Peyer's patch (tissue), 4 donors: Measurements from ENCODE around the gene CDK1. TPM values are rescaled to one million over a fixed set of nuclear protein-coding genes. Genes with fewer than 3 reads are reported as not detected.

Experiments
- DNase-seq, 3 donors: peaks; one replicate each; pipeline ENCODE4 v3.0.0-alpha.2; 2017 to 2019
- H3K27ac ChIP-seq, 4 donors: fragments of 200-600 bp; sonication (generic); one replicate each; pipeline ENCODE4 v1.5.1; 2016 to 2019
- H3K27me3 ChIP-seq, 2 donors: fragments of 200-600 bp; sonication (generic); one replicate each; pipeline ENCODE4 v1.5.1; 2019
- H3K36me3 ChIP-seq, 3 donors: fragments of 200-600 bp; sonication (generic); one replicate each; pipeline ENCODE4 v1.5.1; 2016 to 2019
- H3K4me1 ChIP-seq, 4 donors: fragments of 200-600 bp; sonication (generic); one replicate each; pipeline ENCODE4 v1.5.1; 2016 to 2019
- H3K4me3 ChIP-seq, 4 donors: fragments of 200-600 bp; sonication (generic); 1 replicate in 3 of 4; 2 replicates in 1 of 4; pipeline ENCODE4 v1.5.1; 2016 to 2019; ENCODE audit warnings: mild to moderate bottlenecking in 1 of 4
- H3K9me3 ChIP-seq, 4 donors: fragments of 200-600 bp; sonication (generic); one replicate each; pipeline ENCODE4 v1.5.1; 2016 to 2019; ENCODE audit warnings: mild to moderate bottlenecking in 1 of 4
- POLR2A ChIP-seq, 2 donors: fragments of 450-650 bp; IDR thresholded peaks; one replicate each; pipeline ENCODE4 v1.5.1; 2017; ENCODE audit warnings: antibody characterized with exemption in 2 of 2, mild to moderate bottlenecking in 2 of 2, moderate library complexity in 2 of 2
- total RNA-seq, 4 donors: library from RNA; depleted of rRNA; stranded (reverse); fragments of >200 nt; gene quantifications; one replicate each; pipeline ENCODE4 v1.1.0, GENCODE V29; 2016
- TF ChIP-seq, protein P1 (sequence below), 6 experiments: fragments of 450-650 bp in 4 of 6; fragments of 200-600 bp in 2 of 6; sonication (generic) in 1 of 6; IDR thresholded peaks; one replicate each; pipeline ENCODE4 v1.5.1; 2017 to 2019; ENCODE audit warnings: antibody characterized with exemption in 6 of 6, mild to moderate bottlenecking in 3 of 6, moderate library complexity in 1 of 6

The CDK1 gene
- total RNA-seq, 4 donors from 2014 or later: 3.2 to 19.8 (median 8.4) TPM

DNA sequence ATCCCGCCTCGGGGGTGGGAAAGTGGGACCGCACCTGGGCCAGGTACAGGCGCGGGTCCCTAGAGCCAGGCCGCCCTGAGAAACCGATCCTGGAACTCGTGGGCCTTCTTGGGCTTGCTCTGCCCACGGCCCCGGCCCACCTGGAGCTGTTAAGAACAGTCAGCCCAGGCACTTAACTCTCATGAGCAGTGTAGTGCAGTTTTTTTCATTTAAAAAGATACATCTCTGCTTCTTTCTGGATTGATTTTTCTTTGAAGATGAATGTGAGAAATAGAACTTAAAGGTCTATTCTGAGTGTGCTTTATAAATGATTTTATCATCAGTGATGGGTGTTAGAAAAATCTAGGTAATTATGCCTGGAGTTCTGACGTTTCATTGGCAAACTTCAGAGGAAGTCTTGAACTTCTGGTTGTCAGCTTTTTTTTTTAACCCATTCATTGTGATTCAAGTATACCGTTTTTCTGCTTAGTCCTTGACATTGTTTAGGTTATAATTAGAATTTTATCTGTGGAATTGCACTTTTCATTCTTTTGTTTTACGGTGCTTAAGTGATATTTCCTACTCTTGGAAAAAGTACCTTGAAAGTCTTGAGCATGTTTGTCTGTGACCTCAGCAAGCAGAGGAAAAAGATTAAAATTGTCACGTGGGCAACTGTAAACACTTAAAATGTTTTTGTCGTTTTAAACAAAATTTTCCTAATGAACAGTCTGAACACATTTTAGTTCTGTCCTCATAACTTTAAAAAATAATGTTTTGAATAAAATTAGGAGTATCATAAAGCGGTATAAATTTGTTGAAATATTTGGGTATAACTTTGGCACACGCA lies 906 bp downstream of the CDK1 start:
- peaks cover 0 to 16% (median 5%) of the 10 kb centered on the region in 4 donors for H3K4me1 ChIP-seq
- no peak for DNase-seq
- H3K27me3 ChIP-seq: no peaks in the 10 kb centered on the region
- no peaks in the 10 kb centered on the region for H3K36me3 ChIP-seq
- peak overlapping the region; percentile 65 to 95 (median 74) for H3K4me3 ChIP-seq
- H3K9me3 ChIP-seq: no peaks in the 10 kb centered on the region
- peak overlapping the region in 3 of 4 donors; percentile 12 to 52 (median 49) for H3K27ac ChIP-seq
- no peak for TF ChIP-seq POLR2A (IDR thresholded peaks at IDR 0.05)
- TF ChIP-seq, protein P1, sequence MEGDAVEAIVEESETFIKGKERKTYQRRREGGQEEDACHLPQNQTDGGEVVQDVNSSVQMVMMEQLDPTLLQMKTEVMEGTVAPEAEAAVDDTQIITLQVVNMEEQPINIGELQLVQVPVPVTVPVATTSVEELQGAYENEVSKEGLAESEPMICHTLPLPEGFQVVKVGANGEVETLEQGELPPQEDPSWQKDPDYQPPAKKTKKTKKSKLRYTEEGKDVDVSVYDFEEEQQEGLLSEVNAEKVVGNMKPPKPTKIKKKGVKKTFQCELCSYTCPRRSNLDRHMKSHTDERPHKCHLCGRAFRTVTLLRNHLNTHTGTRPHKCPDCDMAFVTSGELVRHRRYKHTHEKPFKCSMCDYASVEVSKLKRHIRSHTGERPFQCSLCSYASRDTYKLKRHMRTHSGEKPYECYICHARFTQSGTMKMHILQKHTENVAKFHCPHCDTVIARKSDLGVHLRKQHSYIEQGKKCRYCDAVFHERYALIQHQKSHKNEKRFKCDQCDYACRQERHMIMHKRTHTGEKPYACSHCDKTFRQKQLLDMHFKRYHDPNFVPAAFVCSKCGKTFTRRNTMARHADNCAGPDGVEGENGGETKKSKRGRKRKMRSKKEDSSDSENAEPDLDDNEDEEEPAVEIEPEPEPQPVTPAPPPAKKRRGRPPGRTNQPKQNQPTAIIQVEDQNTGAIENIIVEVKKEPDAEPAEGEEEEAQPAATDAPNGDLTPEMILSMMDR (IDR thresholded peaks at IDR 0.05): no peak

DNA sequence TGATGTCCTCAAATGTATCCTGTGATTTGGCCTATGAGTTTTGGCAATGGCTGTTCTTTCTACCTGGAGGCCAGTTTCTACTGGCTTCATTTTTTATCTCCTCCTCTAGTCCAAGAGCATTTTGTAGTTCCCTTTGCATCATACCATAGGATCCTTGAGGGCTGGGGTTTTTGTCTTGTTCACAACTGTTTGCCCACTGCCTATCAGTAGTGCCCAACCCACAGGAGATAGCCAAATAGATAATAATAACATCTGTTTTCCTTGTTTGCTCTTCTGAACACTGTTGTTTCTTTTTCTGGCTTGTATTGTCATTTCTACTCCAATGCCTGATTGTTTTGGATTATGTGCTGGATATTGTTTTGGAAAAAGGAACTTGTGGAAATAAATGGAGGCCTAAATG lies 3.4 kb downstream of the CDK1 start:
- H3K9me3 ChIP-seq: no peaks in the 10 kb centered on the region
- H3K4me3 ChIP-seq: no peak overlapping the region
- no peak for DNase-seq
- no peaks in the 10 kb centered on the region for H3K27me3 ChIP-seq
- H3K27ac ChIP-seq: no peak overlapping the region
- peaks cover 0 to 16% (median 5%) of the 10 kb centered on the region in 4 donors for H3K4me1 ChIP-seq
- no peak for TF ChIP-seq POLR2A (IDR thresholded peaks at IDR 0.05)
- TF ChIP-seq, protein P1 (IDR thresholded peaks at IDR 0.05): no peak
- no peaks in the 10 kb centered on the region for H3K36me3 ChIP-seq

DNA sequence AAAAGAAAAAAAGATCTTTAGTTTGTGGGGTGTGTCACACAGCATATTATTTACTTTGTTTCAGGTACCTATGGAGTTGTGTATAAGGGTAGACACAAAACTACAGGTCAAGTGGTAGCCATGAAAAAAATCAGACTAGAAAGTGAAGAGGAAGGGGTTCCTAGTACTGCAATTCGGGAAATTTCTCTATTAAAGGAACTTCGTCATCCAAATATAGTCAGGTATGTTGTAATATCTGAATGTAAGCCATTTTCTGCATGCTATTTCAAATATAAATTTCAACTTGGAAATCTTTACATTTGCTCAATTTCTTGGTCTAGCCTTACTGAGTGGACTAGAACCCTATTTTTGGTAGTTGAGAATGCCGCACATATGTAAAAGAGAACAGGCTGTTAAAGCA lies 6.4 kb downstream of the CDK1 start:
- no peaks in the 10 kb centered on the region for H3K9me3 ChIP-seq
- H3K4me3 ChIP-seq: no peak overlapping the region
- H3K27ac ChIP-seq: no peak overlapping the region
- peaks cover 0 to 5% (median 0%) of the 10 kb centered on the region in 4 donors for H3K4me1 ChIP-seq
- no peaks in the 10 kb centered on the region for H3K27me3 ChIP-seq
- TF ChIP-seq, protein P1 (IDR thresholded peaks at IDR 0.05): no peak
- TF ChIP-seq POLR2A (IDR thresholded peaks at IDR 0.05): no peak
- DNase-seq: no peak
- no peaks in the 10 kb centered on the region for H3K36me3 ChIP-seq

DNA sequence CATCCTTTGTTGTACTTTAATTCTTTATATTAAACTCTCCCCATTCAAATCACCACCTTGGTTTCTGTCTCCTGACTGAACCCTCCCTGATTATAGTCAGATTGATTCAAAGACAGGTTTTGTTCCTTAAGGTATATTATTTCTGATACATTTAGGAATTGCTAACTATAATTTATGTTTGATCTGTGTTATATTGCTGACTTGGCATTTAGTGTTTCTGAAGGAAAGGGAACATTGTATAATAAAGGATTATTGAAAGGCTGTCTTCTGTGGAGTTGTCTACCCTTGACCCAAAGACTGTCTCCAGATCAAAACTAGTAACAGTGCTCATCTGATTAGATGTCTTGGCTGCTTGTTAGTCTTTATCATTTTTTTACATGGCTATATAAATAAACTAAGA lies 10.3 kb downstream of the CDK1 start:
- Histone ChIP-seq H3K9me3 (no peaks in the 10 kb centered on the region), H3K4me3 (no peak overlapping the region), H3K36me3 (no peaks in the 10 kb centered on the region), H3K4me1 (no peaks in the 10 kb centered on the region), H3K27me3 (no peaks in the 10 kb centered on the region), H3K27ac (no peak overlapping the region)
- no peak for DNase-seq
- TF ChIP-seq POLR2A (IDR thresholded peaks at IDR 0.05): no peak
- TF ChIP-seq, protein P1 (IDR thresholded peaks at IDR 0.05): no peak

DNA sequence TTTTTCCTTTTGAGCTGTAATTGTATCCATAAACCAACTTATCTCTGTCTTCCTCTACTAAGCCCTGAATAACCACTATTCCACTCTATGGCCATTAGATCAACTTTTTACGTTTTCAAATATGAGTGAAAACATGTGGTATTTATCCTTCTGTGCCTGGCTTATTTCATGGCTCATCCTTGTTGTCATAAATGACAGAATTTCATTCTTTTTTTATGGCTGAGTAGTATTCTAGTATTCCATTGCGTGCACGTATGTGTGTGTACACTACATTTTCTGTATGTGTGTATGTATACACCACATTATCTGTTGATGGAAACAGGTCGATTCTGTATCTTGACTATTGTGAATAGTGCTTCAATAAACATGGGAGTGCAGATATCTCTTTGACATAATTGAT lies 11.1 kb downstream of the CDK1 start:
- Histone ChIP-seq H3K36me3 (no peaks in the 10 kb centered on the region), H3K4me1 (no peaks in the 10 kb centered on the region), H3K9me3 (no peaks in the 10 kb centered on the region), H3K27me3 (no peaks in the 10 kb centered on the region), H3K27ac (no peak overlapping the region), H3K4me3 (no peak overlapping the region)
- TF ChIP-seq, protein P1 (IDR thresholded peaks at IDR 0.05): no peak
- TF ChIP-seq POLR2A (IDR thresholded peaks at IDR 0.05): no peak
- no peak for DNase-seq
